ENCODE results near the gene EDDM13.
"Not testable (repeated sequence)": the region's sequence is repeated elsewhere in the genome, so short reads cannot be mapped to it uniquely, and the experiment has no call there.

The EDDM13 gene

DNA sequence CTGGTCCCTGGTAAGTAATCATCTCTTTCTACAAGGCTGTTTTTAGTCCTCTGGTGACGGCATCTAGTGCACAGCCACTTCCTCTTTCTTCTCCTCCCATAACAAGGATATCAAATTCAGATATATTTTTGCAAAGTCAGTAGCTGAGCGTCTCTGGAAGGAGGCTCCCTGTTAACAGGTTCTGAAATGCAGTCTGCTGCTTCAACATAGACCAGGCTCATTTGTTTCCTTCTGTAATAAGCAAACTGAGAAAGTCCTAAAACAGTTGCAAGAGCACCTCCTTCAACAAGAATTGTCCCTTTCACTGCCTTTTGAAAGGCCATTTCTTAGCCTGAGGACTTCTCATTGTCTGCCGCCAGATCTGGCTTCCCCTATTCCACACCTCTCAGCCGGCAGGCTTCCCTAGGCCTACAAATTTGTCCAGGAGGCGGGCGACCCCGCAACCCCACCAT is 49.5 kb downstream of the EDDM13 start:
- DNase-seq: no peak

DNA sequence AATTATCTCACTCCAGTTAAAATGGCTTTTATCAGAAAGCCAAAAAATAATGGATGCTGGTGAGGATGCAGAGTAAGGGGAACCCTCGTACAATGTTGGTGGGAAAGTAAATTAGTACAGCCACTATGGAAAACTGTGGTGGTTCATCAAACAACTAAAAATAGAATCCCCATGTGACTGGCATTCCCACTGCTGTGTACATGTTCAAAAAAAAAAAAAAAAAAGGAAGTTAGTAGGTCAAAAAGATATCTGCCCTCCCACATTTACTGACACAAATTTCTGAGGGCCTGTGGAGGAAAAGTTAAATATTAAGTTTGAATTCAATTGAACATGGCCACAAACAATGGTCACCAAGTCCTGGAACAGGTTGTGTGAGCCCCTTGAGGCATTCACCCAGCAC is 51.9 kb downstream of the EDDM13 start:
- no peak for DNase-seq

DNA sequence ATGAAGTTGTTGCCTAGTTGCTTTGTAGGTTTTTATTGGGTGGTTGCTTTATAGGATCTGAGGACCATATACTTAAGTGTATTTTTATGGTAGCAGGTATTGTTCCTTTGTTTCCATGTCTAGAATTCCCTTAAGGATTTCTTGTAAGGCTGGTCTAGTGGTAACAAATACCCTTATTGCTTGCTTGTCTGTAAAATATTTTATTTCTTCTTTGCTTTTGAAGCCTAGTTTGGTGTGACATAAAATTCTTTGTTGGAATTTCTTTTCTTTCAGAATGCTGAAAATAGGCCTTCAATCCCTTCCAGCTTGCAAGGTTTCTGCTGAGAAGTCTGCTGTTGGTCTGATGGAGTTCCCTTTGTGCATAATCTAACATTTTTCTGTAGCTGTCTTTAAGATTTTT is 60.1 kb downstream of the EDDM13 start:
- DNase-seq: no peak

DNA sequence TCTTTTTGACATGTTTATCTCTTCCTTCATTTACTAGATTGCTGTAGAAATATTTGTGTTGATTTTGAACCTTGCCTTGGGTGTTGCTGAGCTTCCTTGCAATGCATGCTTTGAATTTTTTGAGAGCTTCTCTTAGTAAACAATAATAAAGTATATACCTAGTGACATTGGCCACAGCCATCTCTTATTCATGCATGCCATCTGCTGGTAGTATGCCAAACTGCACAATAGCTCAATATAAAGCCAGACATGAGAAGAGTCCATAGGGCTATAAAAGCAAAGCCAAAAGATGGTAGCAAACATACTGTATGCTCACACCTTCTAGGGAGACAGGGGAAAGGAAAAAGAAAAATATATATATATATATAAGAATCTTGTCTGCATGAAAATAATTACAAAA is 61.0 kb downstream of the EDDM13 start:
- no peak for DNase-seq

DNA sequence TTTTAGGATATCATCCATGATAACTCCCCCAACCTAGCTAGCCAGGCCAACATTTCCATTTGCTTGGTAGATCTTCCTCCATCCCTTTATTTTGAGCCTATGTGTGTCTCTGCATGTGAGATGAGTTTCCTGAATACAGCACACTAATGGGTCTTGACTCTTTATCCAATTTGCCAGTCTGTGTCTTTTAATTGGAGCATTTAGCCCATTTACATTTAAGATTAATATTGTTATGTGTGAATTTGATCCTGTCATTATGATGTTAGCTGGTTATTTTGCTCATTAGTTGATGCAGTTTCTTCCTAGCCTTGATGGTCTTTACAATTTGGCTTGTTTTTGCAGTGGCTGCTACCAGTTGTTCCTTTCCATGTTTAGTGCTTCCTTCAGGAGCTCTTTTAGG is 62.8 kb downstream of the EDDM13 start:
- not testable (repeated sequence) for DNase-seq

DNA sequence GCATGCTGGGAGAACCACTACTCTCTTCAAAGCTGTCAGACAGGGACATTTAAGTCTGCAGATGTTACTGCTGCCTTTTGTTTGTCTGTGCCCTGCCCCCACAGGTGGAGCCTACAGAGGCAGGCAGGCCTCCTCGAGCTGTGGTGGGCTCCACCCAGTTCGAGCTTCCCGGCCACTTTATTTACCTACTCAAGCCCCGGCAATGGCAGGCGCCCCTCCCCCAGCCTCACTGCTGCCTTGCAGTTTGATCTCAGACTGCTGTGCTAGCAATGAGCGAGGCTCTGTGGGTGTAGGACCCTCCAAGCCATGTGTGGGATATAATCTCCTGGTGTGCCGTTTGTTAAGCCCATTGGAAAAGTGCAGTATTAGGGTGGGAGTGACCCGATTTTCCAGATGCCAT is 64.5 kb downstream of the EDDM13 start:
- DNase-seq: not testable (repeated sequence)

DNA sequence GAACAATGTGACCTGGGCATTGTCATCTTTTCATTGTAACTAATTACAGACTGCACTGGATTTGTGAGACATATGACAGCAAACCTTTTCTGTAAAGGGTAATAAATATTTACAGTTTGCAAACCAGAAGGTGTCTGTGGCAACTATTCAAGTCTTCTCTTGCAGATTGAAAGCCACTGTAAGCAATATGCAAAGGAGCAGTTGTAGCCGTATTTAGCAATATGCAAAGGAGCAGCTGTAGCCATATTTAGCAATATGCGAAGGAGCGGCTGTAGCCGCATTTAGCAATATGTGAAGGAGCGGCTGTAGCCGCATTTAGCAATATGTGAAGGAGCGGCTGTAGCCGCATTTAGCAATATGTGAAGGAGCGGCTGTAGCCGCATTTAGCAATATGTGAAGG is 66.5 kb downstream of the EDDM13 start:
- not testable (repeated sequence) for DNase-seq

DNA sequence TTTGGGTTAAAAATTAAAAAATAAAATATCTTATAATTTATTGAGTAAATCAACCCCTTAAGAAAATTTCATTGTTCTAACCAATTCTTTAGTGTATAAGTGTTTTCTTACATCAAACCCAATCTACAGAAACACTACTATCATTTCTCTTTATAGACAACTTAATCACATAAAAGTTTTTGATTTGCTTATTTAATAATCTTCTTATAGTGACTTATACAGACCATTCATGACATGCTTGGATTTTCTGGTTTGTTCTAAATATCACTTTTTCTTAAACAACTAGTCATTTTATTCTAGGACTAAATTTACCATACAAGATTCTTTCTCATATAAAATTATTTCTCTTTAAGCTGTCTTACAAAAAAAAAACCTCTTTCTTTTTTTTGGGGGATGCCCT is 69.4 kb downstream of the EDDM13 start:
- no peak for DNase-seq

DNA sequence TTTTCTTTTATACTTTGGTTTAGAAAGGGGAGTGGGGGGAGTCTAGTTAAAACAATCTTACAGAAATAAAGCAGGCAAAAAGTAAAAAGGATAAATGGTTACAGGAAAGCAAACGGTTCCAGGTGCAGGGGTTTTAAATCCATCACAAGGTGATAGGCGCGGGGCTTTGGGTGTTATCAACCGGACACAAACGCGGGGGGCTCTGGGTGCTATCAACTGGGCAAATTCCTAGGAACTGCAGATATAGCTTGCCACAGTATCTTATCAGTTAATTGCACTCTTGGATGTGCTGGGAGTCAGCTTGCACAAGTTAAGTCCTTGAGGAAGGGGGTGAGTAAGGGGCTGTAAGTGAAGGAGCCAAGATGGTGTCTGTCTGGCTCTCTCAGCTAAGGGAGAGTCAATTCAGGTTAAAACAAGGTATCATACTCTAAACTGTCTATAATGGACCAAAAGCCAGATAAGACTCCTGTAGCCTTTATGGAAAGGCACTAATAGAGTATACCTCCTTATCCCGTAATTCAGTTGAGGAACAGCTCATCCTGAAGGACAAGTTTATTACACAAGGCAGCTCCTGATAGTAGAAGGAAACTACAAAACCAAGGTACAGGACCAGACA is 74.7 kb downstream of the EDDM13 start:
- no peak for DNase-seq

DNA sequence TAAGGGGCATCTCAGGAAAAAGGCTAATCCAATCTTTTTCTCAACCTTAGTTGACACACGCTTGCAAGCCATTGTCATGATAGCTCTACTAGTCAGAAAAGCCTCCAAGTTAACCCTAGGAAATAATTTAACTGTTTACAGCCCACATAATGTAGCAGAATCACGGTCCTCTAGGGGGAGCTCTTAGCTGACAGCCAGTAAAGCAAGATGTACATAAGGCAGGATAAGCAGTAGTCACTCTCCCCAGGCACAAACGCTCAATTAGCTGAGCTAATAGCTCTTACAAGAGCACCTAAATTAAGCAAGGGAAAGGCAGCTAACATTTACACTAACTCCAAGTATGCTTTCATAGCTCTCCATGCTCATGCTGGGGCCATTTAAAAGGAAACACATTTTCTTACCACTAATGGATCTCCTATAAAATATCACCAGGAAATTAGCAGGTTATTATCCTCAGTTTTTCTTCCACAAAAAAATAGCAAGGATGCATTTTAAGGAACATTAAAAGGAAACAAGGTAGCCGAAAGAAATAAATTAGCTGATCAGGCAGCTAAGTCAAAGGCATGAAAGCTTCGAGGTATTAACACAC is 75.8 kb downstream of the EDDM13 start:
- no peak for DNase-seq

DNA sequence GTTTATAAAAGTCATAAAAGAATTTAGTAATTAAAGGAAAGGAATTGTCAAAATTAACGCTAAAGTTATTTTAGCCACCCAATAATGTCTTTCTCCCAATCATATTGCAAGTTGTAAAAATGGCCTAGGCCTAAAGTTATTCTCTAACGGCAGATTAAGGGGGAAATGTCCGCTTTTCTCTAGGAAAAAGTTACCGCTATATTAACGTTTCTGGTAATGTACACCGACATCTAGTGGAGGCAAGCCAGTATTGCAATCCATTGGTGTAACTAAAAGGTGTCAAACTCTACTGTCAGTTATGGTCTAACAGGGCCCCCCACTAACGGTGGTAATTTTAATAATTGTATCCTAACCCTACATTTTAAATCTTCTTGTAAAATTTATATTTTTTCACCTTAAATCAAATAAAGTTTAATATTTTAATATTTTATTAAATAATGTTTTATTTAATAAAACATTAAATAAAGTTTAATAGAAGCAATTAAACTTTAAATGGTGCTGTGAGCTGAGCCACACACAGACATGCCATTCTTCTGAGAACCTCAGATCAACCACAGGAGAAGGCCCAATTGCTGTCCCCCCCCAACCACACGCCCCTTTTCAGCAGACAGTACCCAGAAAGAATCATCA is 78.0 kb downstream of the EDDM13 start:
- DNase-seq: peak; percentile 60

DNA sequence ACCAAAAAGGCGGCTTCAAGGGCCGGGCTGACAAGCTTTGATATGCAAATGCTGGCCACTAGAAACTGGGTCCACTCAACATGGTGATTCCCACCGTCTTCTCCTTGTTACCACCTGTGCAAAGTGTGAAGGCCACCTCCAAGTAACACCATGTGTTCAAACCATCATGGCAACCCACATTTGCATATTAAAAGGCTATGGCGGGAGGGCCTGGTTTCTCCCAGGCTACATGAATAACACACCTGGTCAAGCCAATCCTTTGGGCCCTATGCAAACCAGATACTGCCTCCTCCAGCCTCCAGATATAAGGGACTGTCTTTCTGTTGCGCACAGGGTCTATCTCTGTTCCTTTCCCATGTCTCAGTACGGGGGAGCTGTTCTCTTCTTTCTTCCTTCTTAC is 78.7 kb downstream of the EDDM13 start:
- no peak for DNase-seq

DNA sequence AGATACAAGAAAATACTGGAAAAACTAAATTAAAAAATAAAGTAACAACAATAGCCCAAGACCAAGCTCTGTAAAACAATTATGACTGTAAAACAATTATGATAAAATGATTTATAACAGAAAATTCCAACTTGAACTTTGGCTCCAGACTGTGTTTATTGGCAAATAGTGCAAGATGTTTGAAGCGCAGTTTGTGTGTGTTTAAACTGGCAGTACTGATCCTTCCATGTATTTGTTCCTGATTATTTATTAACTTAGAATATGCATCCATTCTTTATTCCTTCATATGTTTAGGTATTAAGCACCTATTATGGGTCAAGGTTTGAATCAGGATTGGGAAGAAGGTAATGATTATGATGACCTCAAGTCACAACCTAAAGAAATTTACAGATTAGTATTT is 83.0 kb downstream of the EDDM13 start:
- DNase-seq: no peak

DNA sequence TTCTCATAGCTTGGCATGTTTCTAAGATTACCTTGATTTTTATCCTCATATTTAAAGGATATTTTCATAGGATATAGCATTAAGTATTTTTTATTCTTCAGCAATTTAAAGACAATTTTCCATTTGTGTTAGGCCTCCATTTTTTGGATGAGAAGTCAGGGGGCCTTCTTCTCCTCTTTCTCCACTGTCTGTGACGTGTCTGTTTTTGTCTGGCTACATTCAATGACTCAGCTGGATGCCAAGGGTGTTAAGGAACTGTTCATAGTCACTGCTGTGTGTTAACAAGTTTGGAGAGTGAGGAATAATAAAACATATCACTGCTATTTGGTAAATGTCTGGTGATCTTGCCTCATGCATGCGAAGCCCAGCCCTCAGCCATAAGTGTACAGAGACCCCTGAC is 84.4 kb downstream of the EDDM13 start:
- DNase-seq: no peak

Data from activated CD8-positive, alpha-beta memory T cell treated with anti-CD3 and anti-CD28 coated beads for 24 hours (primary cell).